Tibial nerve (tissue), 4 donors: ENCODE measurements around the gene DYNLL1. TPM values are rescaled to one million over a fixed set of nuclear protein-coding genes. Genes with fewer than 3 reads are reported as not detected.
A peak's percentile ranks its signal among the peaks of the same experiment; 100 is the strongest.

Source experiments
- DNase-seq, 2 donors: peaks; one replicate each; pipeline ENCODE4 v3.0.0-alpha.2; 2019; ENCODE audit warnings: low spot score in 2 of 2
- H3K27ac ChIP-seq, 4 donors: fragments of 200-600 bp; sonication (generic) in 3 of 4; one replicate each; pipeline ENCODE4 v1.5.1; 2017 to 2019; ENCODE audit warnings: mild to moderate bottlenecking in 1 of 4
- H3K27me3 ChIP-seq, 2 donors: fragments of 200-600 bp; sonication (generic) in 1 of 2; one replicate each; pipeline versions ENCODE4 v1.5.1 to v1.6.0; 2017 to 2019
- H3K36me3 ChIP-seq, 3 donors: fragments of 200-600 bp; sonication (generic); one replicate each; pipeline ENCODE4 v1.5.1; 2018 to 2019
- H3K4me1 ChIP-seq, 4 donors: fragments of 200-600 bp; sonication (generic) in 3 of 4; one replicate each; pipeline ENCODE4 v1.5.1; 2017 to 2019
- H3K4me3 ChIP-seq, 4 donors: fragments of 200-600 bp; sonication (generic) in 3 of 4; one replicate each; pipeline ENCODE4 v1.5.1; 2017 to 2019; ENCODE audit warnings: mild to moderate bottlenecking in 1 of 4, moderate library complexity in 1 of 4
- H3K9me3 ChIP-seq, 4 donors: fragments of 200-600 bp; sonication (generic) in 3 of 4; one replicate each; pipeline ENCODE4 v1.5.1; 2017 to 2019
- CTCF ChIP-seq, 5 experiments: fragments of 200-600 bp in 3 of 5; fragments of 450-650 bp in 2 of 5; sonication (generic) in 3 of 5; IDR thresholded peaks; one replicate each; pipeline ENCODE4 v1.5.1; 2016 to 2019; ENCODE audit warnings: antibody characterized with exemption in 5 of 5, mild to moderate bottlenecking in 3 of 5, moderate library complexity in 2 of 5
- EP300 ChIP-seq, 2 donors: sonication (generic); formaldehyde crosslinking; IDR thresholded peaks; one replicate each; pipeline ENCODE4 v1.6.1; 2017; ENCODE audit warnings: antibody characterized with exemption in 2 of 2, mild to moderate bottlenecking in 1 of 2
- POLR2A ChIP-seq, 2 donors: fragments of 450-650 bp; IDR thresholded peaks; one replicate each; pipeline ENCODE4 v1.6.1; 2017; ENCODE audit warnings: antibody characterized with exemption in 2 of 2, mild to moderate bottlenecking in 2 of 2, moderate library complexity in 2 of 2
- WGBS, 2 donors: methylation state at CpG; one replicate each; pipeline ENCODE4 v1.1.5; 2018; 5-methylcytosine and 5-hydroxymethylcytosine counted together
- total RNA-seq, 4 donors: library from RNA; depleted of rRNA; stranded (reverse); fragments of >200 nt; gene quantifications; one replicate each; pipeline ENCODE4 v1.1.0, GENCODE V29; 2016

Gene DYNLL1
- total RNA-seq, 4 donors from 2014 or later = 175 to 306 (median 258) TPM

- DNase-seq = peak; percentile 51 to 84
- Histone ChIP-seq H3K27ac (peak within 1 kb of the TSS; percentile 79 to 97 (median 96)), H3K9me3 (no peaks in the 10 kb centered on the region), H3K27me3 (no peaks in the 10 kb centered on the region), H3K4me1 (peaks cover 0 to 55% (median 41%) of the 10 kb centered on the region in 4 donors), H3K4me3 (peak within 1 kb of the TSS; percentile 79 to 99 (median 88)), H3K36me3 (no peaks in the 10 kb centered on the region)
- peak; percentile 78 to 99 for TF ChIP-seq EP300 (IDR thresholded peaks at IDR 0.05)
- peak in 1 of 5 experiments; percentile 32 for TF ChIP-seq CTCF (IDR thresholded peaks at IDR 0.05)
- peak; percentile 96 for TF ChIP-seq POLR2A (IDR thresholded peaks at IDR 0.05)
- WGBS, 2 donors = 0 to 1% methylated on average over 26 to 43 of the region's 43 CpGs
These were observed 38.3 kb downstream of the DYNLL1 start, which contains the start of gene RNF10 for GRCh38 chr12:120534203-120534702. TSS of gene RNF10 (plus strand) at chr12:120534356. CDS start at chr12:120534812, 456 bp downstream.

GRCh38 chr12:120534703-120535655, 39.1 kb downstream of the DYNLL1 start:
- Histone ChIP-seq H3K4me1 (peaks cover 0 to 55% (median 46%) of the 10 kb centered on the region in 4 donors), H3K4me3 (peak overlapping the region; percentile 79 to 99 (median 88)), H3K36me3 (no peaks in the 10 kb centered on the region), H3K9me3 (no peaks in the 10 kb centered on the region), H3K27me3 (no peaks in the 10 kb centered on the region), H3K27ac (peak overlapping the region; percentile 79 to 97 (median 96))
- TF ChIP-seq CTCF (IDR thresholded peaks at IDR 0.05) (no peak), POLR2A (IDR thresholded peaks at IDR 0.05) (no peak), EP300 (IDR thresholded peaks at IDR 0.05) (no peak)
- 2% methylated on average over 36 to 51 of the region's 52 CpGs for WGBS, 2 donors
- no peak for DNase-seq

- no peaks in the 10 kb centered on the region for H3K27me3 ChIP-seq
- no peaks in the 10 kb centered on the region for H3K36me3 ChIP-seq
- peaks cover 0 to 64% (median 50%) of the 10 kb centered on the region in 4 donors for H3K4me1 ChIP-seq
- no peak for DNase-seq
- H3K27ac ChIP-seq = peak overlapping the region; percentile 16 to 97 (median 96)
- WGBS, 2 donors = 56 to 62% methylated on average over 13 of the region's 13 CpGs
- TF ChIP-seq CTCF (IDR thresholded peaks at IDR 0.05) (no peak), POLR2A (IDR thresholded peaks at IDR 0.05) (no peak), EP300 (IDR thresholded peaks at IDR 0.05) (no peak)
- peak overlapping the region; percentile 79 to 99 (median 88) for H3K4me3 ChIP-seq
- H3K9me3 ChIP-seq = no peaks in the 10 kb centered on the region
These were observed 40.3 kb downstream of the DYNLL1 start for GRCh38 chr12:120536064-120536791.

GRCh38 chr12:120537856-120538220, 41.9 kb downstream of the DYNLL1 start:
- Histone ChIP-seq H3K9me3 (no peaks in the 10 kb centered on the region), H3K27ac (peak overlapping the region in 3 of 4 donors; percentile 96 to 97 (median 97)), H3K4me1 (peaks cover 0 to 78% (median 53%) of the 10 kb centered on the region in 4 donors), H3K36me3 (peaks cover 0 to 7% (median 0%) of the 10 kb centered on the region in 3 donors), H3K4me3 (peak overlapping the region in 3 of 4 donors; percentile 1 to 95 (median 16)), H3K27me3 (no peaks in the 10 kb centered on the region)
- no peak for DNase-seq
- 29 to 35% methylated on average over 4 of the region's 4 CpGs for WGBS, 2 donors
- no peak for TF ChIP-seq EP300 (IDR thresholded peaks at IDR 0.05)
- TF ChIP-seq CTCF (IDR thresholded peaks at IDR 0.05) = no peak
- no peak for TF ChIP-seq POLR2A (IDR thresholded peaks at IDR 0.05)
